GM12878 (cell line): ENCODE results near the gene RALGAPA2. TPM values are rescaled to one million over a fixed set of nuclear protein-coding genes. Genes with fewer than 3 reads are reported as not detected.

Experiments
- ATAC-seq: fragments of 200-7000 bp; cut with Tn5 transposase; 3 replicates; pipeline ENCODE4 v1.9.1; 2020; ENCODE audit warnings: mild to moderate bottlenecking, moderate library complexity
- BruUV-seq: library from RNA; stranded (reverse); fragments of 400-500 nt; replicated peaks from 2 replicates; lab custom pipeline; 2021; lab: Mats Ljungman, UMichigan
- CTCF ChIA-PET: fragments of 300-600 bp; sonication (Branson Sonifier 250); formaldehyde crosslinking; extraction: SDS; loops from one replicate; lab custom pipeline; 2021; ENCODE audit warnings: inconsistent platforms; lab: Yijun Ruan, JAX
- POLR2A ChIA-PET: fragments of 350-600 bp; formaldehyde crosslinking; extraction: SDS; loops from one replicate; lab custom pipeline; 2021; ENCODE audit warnings: inconsistent platforms; lab: Charles Lee
- RAD21 ChIA-PET: fragments of 300-600 bp; sonication (Branson Sonifier 250); formaldehyde crosslinking; loops from one replicate; lab custom pipeline; 2023; ENCODE audit warnings: antibody characterized with exemption; ENCODE audit not compliant: unreplicated experiment; lab: Charles Lee
- SMC1A ChIA-PET: fragments of 300-600 bp; sonication (Branson Sonifier 250); formaldehyde crosslinking; loops from one replicate; lab custom pipeline; 2023; ENCODE audit not compliant: unreplicated experiment, uncharacterized antibody; lab: Charles Lee
- DNase-seq: peaks from one replicate; pipeline ENCODE4 v3.0.0-alpha.2; 2011; ENCODE audit warnings: low read depth, low spot score
- FAIRE-seq: peaks from 3 replicates; lab custom pipeline; 2011; peaks lifted over from hg19 to GRCh38; lab: Jason Lieb, UNC
- H2AFZ ChIP-seq: 2 replicates; pipeline ENCODE4 v1.6.0; 2011; ENCODE audit warnings: low read depth, low read length, control low read depth; ENCODE audit not compliant: control insufficient read depth
- H3K27ac ChIP-seq: 2 replicates; pipeline ENCODE4 v1.5.1; 2011; ENCODE audit warnings: control low read depth; ENCODE audit not compliant: control insufficient read depth, insufficient read depth
- H3K27me3 ChIP-seq, 2 experiments: replicated peaks in 1 of 2; 2 replicates each; pipeline versions ENCODE4 v1.6.0 to v1.6.1; 2011; ENCODE audit warnings: low read length in 1 of 2; ENCODE audit not compliant: control insufficient read depth in 2 of 2, insufficient read depth in 2 of 2
- H3K36me3 ChIP-seq, 2 experiments: 2 replicates each; pipeline ENCODE4 v1.5.1; 2011; ENCODE audit warnings: low read length in 1 of 2; ENCODE audit not compliant: control insufficient read depth in 2 of 2, insufficient read depth in 2 of 2
- H3K4me1 ChIP-seq: 2 replicates; pipeline ENCODE4 v1.6.1; 2011; ENCODE audit warnings: mild to moderate bottlenecking, low read length, moderate library complexity, mixed read lengths; ENCODE audit not compliant: control insufficient read depth, insufficient read depth
- H3K4me2 ChIP-seq: 2 replicates; pipeline ENCODE4 v1.6.0; 2011; ENCODE audit warnings: control low read depth; ENCODE audit not compliant: control insufficient read depth, insufficient read depth
- H3K4me3 ChIP-seq: fragments of 200-600 bp; sonication (generic); 2 replicates; pipeline ENCODE4 v1.5.1; 2016
- H3K79me2 ChIP-seq: 2 replicates; pipeline ENCODE4 v1.6.0; 2011; ENCODE audit warnings: low read length; ENCODE audit not compliant: control insufficient read depth, insufficient read depth
- H3K9ac ChIP-seq: 2 replicates; pipeline ENCODE4 v1.8.0; 2011; ENCODE audit warnings: low read length, control low read depth, mixed read lengths; ENCODE audit not compliant: control insufficient read depth, insufficient read depth
- H3K9me3 ChIP-seq: replicated peaks from 3 replicates; pipeline ENCODE4 v1.5.1; 2011; ENCODE audit warnings: mild to moderate bottlenecking, low read length; ENCODE audit not compliant: control insufficient read depth, insufficient read depth
- H4K20me1 ChIP-seq: 2 replicates; pipeline ENCODE4 v1.6.0; 2011; ENCODE audit not compliant: control insufficient read depth, insufficient read depth
- ATF7 ChIP-seq: fragments of 450-650 bp; IDR thresholded peaks from 2 replicates; pipeline ENCODE4 v1.6.1; 2016; ENCODE audit warnings: low read depth, mild to moderate bottlenecking
- EP300 ChIP-seq, 2 experiments: fragments of 150-350 bp in 1 of 2; IDR thresholded peaks; 2 replicates each; pipeline ENCODE4 v1.6.1; 2011 to 2012; ENCODE audit warnings: low read depth in 2 of 2, low read length in 2 of 2, borderline replicate concordance in 1 of 2, improper control_type of control experiment in 1 of 2, inconsistent platforms in 1 of 2; ENCODE audit not compliant: control insufficient read depth in 1 of 2
- HDGF ChIP-seq: fragments of 450-650 bp; IDR thresholded peaks from 2 replicates; pipeline ENCODE4 v1.6.1; 2016; ENCODE audit warnings: antibody characterized with exemption
- NFXL1 ChIP-seq: fragments of 450-650 bp; IDR thresholded peaks from 2 replicates; pipeline ENCODE4 v1.6.1; 2017; ENCODE audit warnings: antibody characterized with exemption, mild to moderate bottlenecking, borderline replicate concordance
- PKNOX1 ChIP-seq: fragments of 450-650 bp; IDR thresholded peaks from 2 replicates; pipeline ENCODE4 v1.6.1; 2016; ENCODE audit warnings: mild to moderate bottlenecking
- SP1 ChIP-seq: IDR thresholded peaks from one replicate; pipeline ENCODE4 v1.6.1; 2011; ENCODE audit warnings: low read depth, low read length
- SRF ChIP-seq, 2 experiments: IDR thresholded peaks; 2 replicates each; pipeline ENCODE4 v1.6.1; 2011; ENCODE audit warnings: low read depth in 2 of 2, low read length in 2 of 2, mild to moderate bottlenecking in 1 of 2, moderate library complexity in 1 of 2
- ZBED1 ChIP-seq: IDR thresholded peaks from 2 replicates; pipeline ENCODE4 v1.6.1; 2016; ENCODE audit warnings: borderline replicate concordance
- WGBS: methylation state at CpG from one replicate; pipeline ENCODE4 v1.1.6; 2016; ENCODE audit warnings: low lambda C conversion rate; ENCODE audit not compliant: insufficient replicate concordance, insufficient coverage; ENCODE audit errors: missing lambda C conversion rate; 5-methylcytosine and 5-hydroxymethylcytosine counted together
- in situ Hi-C: fragments of 300-500 bp; cut with MboI; formaldehyde crosslinking; loops from 9 replicates; pipeline ENCODE4 v1.14.3; 2018; ENCODE audit warnings: mixed read lengths
- intact Hi-C: fragments of 100-400 bp; cut with micrococcal nuclease; formaldehyde crosslinking; loops from one replicate; pipeline ENCODE4 v1.14.2; 2022; ENCODE audit not compliant: unreplicated experiment
- polyA plus RNA-seq, 11 experiments: library from polyadenylated mRNA; depleted of rRNA in 4 of 11; unstranded in 6 of 11; stranded (reverse) in 5 of 11; fragments of >200 nt; fragmentation: Nextera tagmentation in 4 of 11; fragmentation: Illumina TruSeq in 1 of 11; extraction: Ambion mirVana in 4 of 11; extraction: Trizol in 1 of 11; gene quantifications; 1 replicate in 1 of 11; 2 replicates in 10 of 11; pipeline versions ENCODE4 v1.2.1 to v1.2.3, GENCODE V29; 2011 to 2016; ENCODE audit warnings: inconsistent platforms in 2 of 11, missing spikeins in 2 of 11, low read depth in 1 of 11
- total RNA-seq, 4 experiments: library from RNA; depleted of rRNA in 3 of 4; stranded (reverse); fragments of >200 nt in 3 of 4; fragmentation: Illumina TruSeq in 1 of 4; extraction: Trizol in 1 of 4; gene quantifications; 2 replicates each; pipeline versions ENCODE4 v1.2.1 to v1.2.3, GENCODE V29; 2013 to 2021
- TF ChIP-seq, protein P1 (sequence below): IDR thresholded peaks from 2 replicates; pipeline ENCODE4 v1.6.1; 2012; ENCODE audit warnings: low read depth, low read length, improper control_type of control experiment
- TF ChIP-seq, protein P2 (sequence below): IDR thresholded peaks from 2 replicates; pipeline ENCODE4 v1.6.1; 2011; ENCODE audit warnings: borderline replicate concordance, low read depth, mild to moderate bottlenecking, moderate library complexity, low read length; ENCODE audit not compliant: insufficient read depth, poor library complexity, severe bottlenecking

The RALGAPA2 gene
- total and polyA plus RNA-seq, 10 of the 15 experiments (the other 5 are each of a cell fraction or from before 2014, with no cell fraction given) = 2.9 to 29.4 (median 19.6) TPM

- no peak for TF ChIP-seq PKNOX1
- TF ChIP-seq, protein P1, sequence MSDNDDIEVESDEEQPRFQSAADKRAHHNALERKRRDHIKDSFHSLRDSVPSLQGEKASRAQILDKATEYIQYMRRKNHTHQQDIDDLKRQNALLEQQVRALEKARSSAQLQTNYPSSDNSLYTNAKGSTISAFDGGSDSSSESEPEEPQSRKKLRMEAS = no peak
- TF ChIP-seq HDGF = no peak
- TF ChIP-seq NFXL1 = no peak
These were observed 55.4 kb downstream of the RALGAPA2 start (continued) for GRCh38 chr20:20657092-20657491.

DNA sequence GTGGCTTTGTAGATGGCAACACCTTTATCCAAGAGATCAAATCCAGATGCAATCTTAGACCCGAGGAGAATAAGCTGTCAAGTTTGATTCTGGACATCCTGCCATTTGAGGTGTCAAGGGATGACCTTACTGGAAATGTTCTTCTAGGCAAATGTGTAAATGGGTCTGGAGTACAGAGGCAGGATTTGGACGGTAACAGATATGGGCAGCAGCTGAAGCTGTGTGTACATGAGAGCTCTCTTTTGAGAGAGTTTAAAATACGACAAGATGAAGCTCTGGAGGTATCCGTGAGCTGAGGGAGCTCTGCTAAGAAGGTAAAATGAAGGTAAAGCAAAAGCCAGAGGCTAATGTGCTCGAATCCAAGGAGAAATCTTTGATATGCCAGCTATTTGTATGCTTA lies 56.6 kb downstream of the RALGAPA2 start:
- ChIA-PET POLR2A (no interaction called here), RAD21 (interaction anchor here (1.9 to 2.3 kb wide), 2 partner anchors 13 to 169 kb away, joined by 6 to 7 read pairs; no protein-coding TSS in a partner anchor), SMC1A (interaction anchor here (0.9 to 1.7 kb wide), 8 partner anchors 9 to 171 kb away, joined by 3 to 6 read pairs (median 4); no protein-coding TSS in a partner anchor), CTCF (interaction anchor here (0.6 to 2.5 kb wide), 6 partner anchors 10 to 170 kb away, joined by 3 to 13 read pairs (median 6); no protein-coding TSS in a partner anchor)
- in situ Hi-C loops (no loop called here), intact Hi-C loops (no loop called here)
- ATAC-seq (no peak), DNase-seq (no peak), FAIRE-seq (no peak)
- H4K20me1 ChIP-seq = no peaks in the 10 kb centered on the region
- H3K36me3 ChIP-seq = peaks cover 0 to 4% of the 10 kb centered on the region in 2 experiments; a peak in 1 of 4 replicates
- no peaks in the 10 kb centered on the region for H3K4me1 ChIP-seq
- H3K4me2 ChIP-seq = no peak overlapping the region
- H3K9ac ChIP-seq = no peak overlapping the region
- no peaks in the 10 kb centered on the region for H3K9me3 ChIP-seq
- H3K4me3 ChIP-seq = no peak overlapping the region
- no peaks in the 10 kb centered on the region for H3K79me2 ChIP-seq
- WGBS = 77% methylated on average over 5 of the region's 5 CpGs
- H3K27me3 ChIP-seq = no peaks in the 10 kb centered on the region
- no peak overlapping the region for H2AFZ ChIP-seq
- no peak overlapping the region for H3K27ac ChIP-seq
- BruUV-seq = no TSS peak
- TF ChIP-seq ATF7 (no peak), EP300 (IDR thresholded peaks at IDR 0.05; ENCODE audit: borderline replicate concordance in 1 of 2, control insufficient read depth in 1 of 2, low read depth in 2 of 2, low read length in 2 of 2) (no peak), SP1 (no peak), ZBED1 (no peak), SRF (IDR thresholded peaks at IDR 0.05; ENCODE audit: low read depth in 2 of 2, low read length in 2 of 2) (no peak)
- TF ChIP-seq, protein P2, sequence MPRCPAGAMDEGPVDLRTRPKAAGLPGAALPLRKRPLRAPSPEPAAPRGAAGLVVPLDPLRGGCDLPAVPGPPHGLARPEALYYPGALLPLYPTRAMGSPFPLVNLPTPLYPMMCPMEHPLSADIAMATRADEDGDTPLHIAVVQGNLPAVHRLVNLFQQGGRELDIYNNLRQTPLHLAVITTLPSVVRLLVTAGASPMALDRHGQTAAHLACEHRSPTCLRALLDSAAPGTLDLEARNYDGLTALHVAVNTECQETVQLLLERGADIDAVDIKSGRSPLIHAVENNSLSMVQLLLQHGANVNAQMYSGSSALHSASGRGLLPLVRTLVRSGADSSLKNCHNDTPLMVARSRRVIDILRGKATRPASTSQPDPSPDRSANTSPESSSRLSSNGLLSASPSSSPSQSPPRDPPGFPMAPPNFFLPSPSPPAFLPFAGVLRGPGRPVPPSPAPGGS = no peak
